B cell (primary cell): ENCODE data around the gene FTO. TPM values are rescaled to one million over a fixed set of nuclear protein-coding genes. Genes with fewer than 3 reads are reported as not detected.

Experiments
- ATAC-seq: fragments of 200-7000 bp; cut with Tn5 transposase; one replicate; pipeline ENCODE4 v1.10.0; 2021; ENCODE audit warnings: low read depth, mild to moderate bottlenecking, moderate number of reproducible peaks, moderate library complexity
- CTCF ChIA-PET: fragments of 350-600 bp; sonication (Branson Sonifier 250); formaldehyde crosslinking; loops from one replicate; lab custom pipeline; 2021; ENCODE audit warnings: antibody characterized with exemption, inconsistent platforms; lab: Charles Lee
- POLR2A ChIA-PET: fragments of 350-600 bp; sonication (Branson Sonifier 250); formaldehyde crosslinking; loops from one replicate; lab custom pipeline; 2021; ENCODE audit warnings: antibody characterized with exemption; lab: Charles Lee
- DNase-seq: peaks from one replicate; pipeline ENCODE4 v3.0.0; 2013
- H2AFZ ChIP-seq: 2 replicates; pipeline ENCODE4 v1.6.1; 2012; ENCODE audit warnings: mild to moderate bottlenecking, low read depth, low read length; ENCODE audit not compliant: insufficient read depth, poor library complexity, severe bottlenecking
- H3K27ac ChIP-seq, 2 donors: 1 replicate in 1 of 2; 2 replicates in 1 of 2; pipeline ENCODE4 v1.5.1; 2012 to 2013; ENCODE audit warnings: low read length in 2 of 2, mild to moderate bottlenecking in 2 of 2, moderate library complexity in 1 of 2
- H3K27me3 ChIP-seq, 4 experiments: fragments of 200-600 bp in 1 of 4; sonication (generic) in 1 of 4; replicated peaks in 1 of 4; 1 replicate in 2 of 4; 2 replicates in 2 of 4; pipeline versions ENCODE4 v1.6.1 to v1.7.0; 2013 to 2016; ENCODE audit warnings: low read length in 3 of 4, mild to moderate bottlenecking in 2 of 4, mixed read lengths in 1 of 4, moderate library complexity in 1 of 4; ENCODE audit not compliant: insufficient read depth in 4 of 4, control insufficient read depth in 3 of 4; ENCODE audit errors: control extremely low read depth in 1 of 4
- H3K36me3 ChIP-seq, 2 experiments: replicated peaks in 1 of 2; 1 replicate in 1 of 2; 2 replicates in 1 of 2; pipeline versions ENCODE4 v1.6.1 to v1.7.1; 2013; ENCODE audit warnings: low read length in 1 of 2; ENCODE audit not compliant: insufficient read depth in 2 of 2, control insufficient read depth in 1 of 2; ENCODE audit errors: control extremely low read depth in 1 of 2, extremely low read depth in 1 of 2
- H3K4me1 ChIP-seq, 2 donors: fragments of 200-600 bp in 1 of 2; sonication (generic) in 1 of 2; 1 replicate in 1 of 2; 2 replicates in 1 of 2; pipeline versions ENCODE4 v1.5.1 to v1.6.1; 2013 to 2017; ENCODE audit warnings: low read length in 2 of 2; ENCODE audit not compliant: control insufficient read depth in 2 of 2, insufficient read depth in 2 of 2
- H3K4me2 ChIP-seq: replicated peaks from 2 replicates; pipeline ENCODE3; 2012; ENCODE audit warnings: mild to moderate bottlenecking, low read depth, low read length; ENCODE audit not compliant: poor library complexity, severe bottlenecking
- H3K4me3 ChIP-seq, 5 experiments: fragments of 200-600 bp in 1 of 5; sonication (generic) in 1 of 5; 1 replicate in 3 of 5; 2 replicates in 2 of 5; pipeline versions ENCODE4 v1.5.1 to v1.7.0; 2011 to 2016; ENCODE audit warnings: low read length in 4 of 5, mild to moderate bottlenecking in 4 of 5, low read depth in 2 of 5, control low read depth in 1 of 5, moderate library complexity in 1 of 5; ENCODE audit not compliant: insufficient read depth in 1 of 5; ENCODE audit errors: control extremely low read depth in 1 of 5, extremely low read depth in 1 of 5
- H3K79me2 ChIP-seq: fragments of 200-600 bp; sonication (generic); one replicate; pipeline ENCODE4 v1.6.0; 2016; ENCODE audit warnings: low read length; ENCODE audit not compliant: control insufficient read depth, insufficient read depth
- H3K9ac ChIP-seq: fragments of 200-600 bp; sonication (generic); 2 replicates; pipeline ENCODE4 v1.6.1; 2017; ENCODE audit warnings: mild to moderate bottlenecking, low read length, moderate library complexity
- H3K9me3 ChIP-seq, 3 donors: one replicate each; pipeline versions ENCODE4 v1.6.1 to v1.7.1; 2013; ENCODE audit warnings: low read length in 2 of 3; ENCODE audit not compliant: control insufficient read depth in 2 of 3, insufficient read depth in 1 of 3; ENCODE audit errors: control extremely low read depth in 1 of 3
- H4K20me1 ChIP-seq: 2 replicates; pipeline ENCODE4 v1.6.0; 2012; ENCODE audit warnings: mild to moderate bottlenecking, low read length; ENCODE audit not compliant: insufficient read depth, control insufficient read depth, poor library complexity, severe bottlenecking
- H3K27ac Mint-ChIP-seq: one replicate; pipeline ENCODE4 v1.8.0; 2021; ENCODE audit warnings: mixed read lengths
- H3K27me3 Mint-ChIP-seq: one replicate; pipeline ENCODE4 v1.8.0; 2021; ENCODE audit warnings: mixed read lengths
- H3K4me1 Mint-ChIP-seq: one replicate; pipeline ENCODE4 v1.8.0; 2021; ENCODE audit warnings: mixed read lengths
- H3K4me3 Mint-ChIP-seq: one replicate; pipeline ENCODE4 v1.8.0; 2021; ENCODE audit warnings: mixed read lengths
- H3K9me3 Mint-ChIP-seq: one replicate; pipeline ENCODE4 v1.8.0; 2022; ENCODE audit warnings: mixed read lengths; ENCODE audit not compliant: insufficient read depth
- EZH2 ChIP-seq: IDR thresholded peaks from 2 replicates; pipeline ENCODE4 v1.6.1; 2012; ENCODE audit warnings: borderline replicate concordance, low read depth, mild to moderate bottlenecking, moderate library complexity, low read length; ENCODE audit not compliant: insufficient read depth, poor library complexity, severe bottlenecking
- WGBS: methylation state at CpG from one replicate; pipeline ENCODE4 v1.1.5; 2013; ENCODE audit warnings: missing lambda C conversion rate; ENCODE audit not compliant: insufficient coverage; 5-methylcytosine and 5-hydroxymethylcytosine counted together
- intact Hi-C: fragments of 100-400 bp; cut with micrococcal nuclease; formaldehyde crosslinking; loops from one replicate; pipeline ENCODE4 v1.10.0; 2022
- polyA plus RNA-seq: library from polyadenylated mRNA; depleted of rRNA; stranded (reverse); fragments of >200 nt; gene quantifications from 2 replicates; pipeline ENCODE4 v1.2.3, GENCODE V29; 2012
- total RNA-seq, 2 donors: library from RNA; stranded (reverse); fragments of 120-200 nt in 1 of 2; gene quantifications; 1 replicate in 1 of 2; 2 replicates in 1 of 2; pipeline versions ENCODE4 v1.2.3 to v1.2.4, GENCODE V29; 2013 to 2022
- TF ChIP-seq, protein P1 (sequence below): fragments of 200-600 bp; IDR thresholded peaks from one replicate; pipeline ENCODE4 v1.8.0; 2022; ENCODE audit warnings: antibody characterized with exemption, mild to moderate bottlenecking

The FTO gene
- total and polyA plus RNA-seq, 2 donors (not counting 1 experiment from before 2014, with no cell fraction given) = 26.5 to 68.5 TPM

DNA sequence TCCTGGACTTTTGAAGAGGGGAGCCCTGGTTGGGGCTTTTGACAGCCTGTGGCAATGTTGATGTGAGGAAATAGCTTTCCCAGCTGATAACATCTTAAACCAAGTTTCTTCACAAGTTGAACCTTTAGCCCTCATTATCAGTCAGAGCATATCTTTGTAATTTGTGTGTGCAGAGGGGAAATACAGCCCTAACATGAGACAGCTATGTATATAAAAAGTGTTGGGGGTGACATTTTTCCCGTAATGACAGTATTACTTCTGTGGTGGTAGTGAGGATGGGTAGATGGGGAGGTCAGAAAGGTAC, 221.1 kb downstream of the FTO start:
- Mint-ChIP-seq H3K27ac (no peak overlapping the region), H3K9me3 (no peaks in the 10 kb centered on the region), H3K4me3 (no peak overlapping the region), H3K27me3 (no peaks in the 10 kb centered on the region), H3K4me1 (no peaks in the 10 kb centered on the region)
- ChIA-PET CTCF (interaction anchor here (1.0 kb wide), 1 partner anchor 12 kb away, joined by 3 read pairs; no protein-coding TSS in a partner anchor), POLR2A (no interaction called here)
- Histone ChIP-seq H3K79me2 (no peaks in the 10 kb centered on the region), H3K36me3 (no peaks in the 10 kb centered on the region), H3K9ac (no peak overlapping the region), H3K9me3 (no peaks in the 10 kb centered on the region), H3K27ac (no peak overlapping the region), H4K20me1 (no peaks in the 10 kb centered on the region), H2AFZ (no peak overlapping the region), H3K27me3 (no peaks in the 10 kb centered on the region), H3K4me3 (no peak overlapping the region), H3K4me2 (no peak overlapping the region), H3K4me1 (no peaks in the 10 kb centered on the region)
- WGBS = 100% methylated on average over 1 of the region's 1 CpG
- intact Hi-C loops = no loop called here
- DNase-seq (no peak), ATAC-seq (no peak)
- TF ChIP-seq EZH2 = no peak
- TF ChIP-seq, protein P1, sequence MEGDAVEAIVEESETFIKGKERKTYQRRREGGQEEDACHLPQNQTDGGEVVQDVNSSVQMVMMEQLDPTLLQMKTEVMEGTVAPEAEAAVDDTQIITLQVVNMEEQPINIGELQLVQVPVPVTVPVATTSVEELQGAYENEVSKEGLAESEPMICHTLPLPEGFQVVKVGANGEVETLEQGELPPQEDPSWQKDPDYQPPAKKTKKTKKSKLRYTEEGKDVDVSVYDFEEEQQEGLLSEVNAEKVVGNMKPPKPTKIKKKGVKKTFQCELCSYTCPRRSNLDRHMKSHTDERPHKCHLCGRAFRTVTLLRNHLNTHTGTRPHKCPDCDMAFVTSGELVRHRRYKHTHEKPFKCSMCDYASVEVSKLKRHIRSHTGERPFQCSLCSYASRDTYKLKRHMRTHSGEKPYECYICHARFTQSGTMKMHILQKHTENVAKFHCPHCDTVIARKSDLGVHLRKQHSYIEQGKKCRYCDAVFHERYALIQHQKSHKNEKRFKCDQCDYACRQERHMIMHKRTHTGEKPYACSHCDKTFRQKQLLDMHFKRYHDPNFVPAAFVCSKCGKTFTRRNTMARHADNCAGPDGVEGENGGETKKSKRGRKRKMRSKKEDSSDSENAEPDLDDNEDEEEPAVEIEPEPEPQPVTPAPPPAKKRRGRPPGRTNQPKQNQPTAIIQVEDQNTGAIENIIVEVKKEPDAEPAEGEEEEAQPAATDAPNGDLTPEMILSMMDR = no peak

- Mint-ChIP-seq H3K27me3 (no peaks in the 10 kb centered on the region), H3K4me3 (no peak overlapping the region), H3K27ac (no peak overlapping the region), H3K9me3 (no peaks in the 10 kb centered on the region), H3K4me1 (no peaks in the 10 kb centered on the region)
- H2AFZ ChIP-seq = no peak overlapping the region
- no peak for ATAC-seq
- no peaks in the 10 kb centered on the region for H3K27me3 ChIP-seq
- CTCF ChIA-PET = interaction anchor here (1.0 kb wide), 1 partner anchor 12 kb away, joined by 3 read pairs; no protein-coding TSS in a partner anchor
- POLR2A ChIA-PET = no interaction called here
- DNase-seq = no peak
- WGBS = 100% methylated on average over 1 of the region's 3 CpGs
- H3K4me3 ChIP-seq = no peak overlapping the region
- intact Hi-C loops = no loop called here
- H4K20me1 ChIP-seq = no peaks in the 10 kb centered on the region
- no peaks in the 10 kb centered on the region for H3K4me1 ChIP-seq
- H3K9ac ChIP-seq = no peak overlapping the region
- no peak overlapping the region for H3K4me2 ChIP-seq
- TF ChIP-seq, protein P1 = no peak
- TF ChIP-seq EZH2 = no peak
- H3K27ac ChIP-seq = no peak overlapping the region
- no peaks in the 10 kb centered on the region for H3K79me2 ChIP-seq
- no peaks in the 10 kb centered on the region for H3K9me3 ChIP-seq
- H3K36me3 ChIP-seq = no peaks in the 10 kb centered on the region
Observed at GRCh38 chr16:53925526-53925925, 221.6 kb downstream of the FTO start.
